NCI-H69 (cell line): Measurements from ENCODE around the gene PAM.

Source experiments
- DNase-seq: peaks from one replicate; lab custom pipeline; 2025; lab: John Stamatoyannopoulos, UW

Gene PAM

DNA sequence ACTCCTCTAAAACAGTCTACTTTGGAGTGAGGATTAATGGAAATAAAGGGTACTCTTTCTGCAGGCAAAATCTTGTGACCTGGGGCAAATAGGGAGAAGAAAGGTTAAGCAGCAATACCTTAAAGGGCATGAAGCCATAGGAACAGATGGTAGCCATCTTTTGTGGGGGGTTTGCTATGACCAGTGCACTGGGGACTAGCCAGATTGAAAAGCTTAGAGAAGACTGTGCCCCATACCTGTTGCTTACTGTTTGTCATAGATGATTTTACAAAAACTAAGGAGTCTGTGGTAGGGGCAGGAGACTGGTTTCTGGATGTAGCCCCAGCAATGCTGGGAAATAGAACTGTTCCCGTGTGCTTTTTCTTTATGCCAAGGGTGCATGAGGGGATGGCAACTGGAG is 58.6 kb downstream of the PAM start:
- DNase-seq, result peak; percentile 69

DNA sequence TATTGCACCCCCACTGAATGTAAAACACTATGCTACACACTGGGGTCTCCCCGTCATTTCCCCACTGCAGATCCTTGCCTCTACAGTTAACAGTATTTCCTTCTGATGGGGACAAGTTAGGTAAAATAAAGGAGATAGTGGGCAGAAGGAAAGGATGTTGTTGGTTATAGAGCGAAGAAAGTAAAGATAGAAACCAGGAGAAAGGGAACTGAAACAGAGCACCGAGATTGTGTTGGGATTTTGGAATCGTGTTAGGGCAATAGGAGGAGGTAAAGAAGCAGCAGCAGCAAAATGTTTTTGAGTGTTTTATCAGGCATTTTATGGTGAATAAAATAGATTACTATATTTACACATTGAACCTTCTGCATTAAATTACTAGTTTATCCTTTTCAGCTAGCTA is 60.0 kb downstream of the PAM start:
- DNase-seq, result no peak

GRCh38 chr5:102815540-102816332 is 60.6 kb downstream of the PAM start:
- peak; percentile 65 for DNase-seq

DNA sequence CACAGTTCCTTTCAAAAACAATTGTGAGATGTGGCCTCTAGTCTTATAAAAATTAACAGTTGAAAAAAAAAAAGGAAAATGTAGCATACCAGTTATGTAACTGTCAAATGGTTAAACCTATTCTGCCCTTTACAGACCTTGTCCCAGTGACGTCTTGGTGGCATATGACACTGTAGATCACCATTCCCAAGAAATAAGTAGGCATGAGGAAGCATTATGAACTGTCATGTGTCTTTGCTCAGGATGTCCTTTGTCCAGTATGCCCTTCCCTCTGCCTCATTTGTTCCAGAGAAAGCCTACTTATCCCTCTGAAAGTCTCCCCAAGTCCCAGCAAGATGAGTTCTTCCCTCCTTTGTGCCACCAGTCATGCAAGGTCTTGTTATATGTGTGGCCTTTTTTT is 63.2 kb downstream of the PAM start:
- peak; percentile 40 for DNase-seq

DNA sequence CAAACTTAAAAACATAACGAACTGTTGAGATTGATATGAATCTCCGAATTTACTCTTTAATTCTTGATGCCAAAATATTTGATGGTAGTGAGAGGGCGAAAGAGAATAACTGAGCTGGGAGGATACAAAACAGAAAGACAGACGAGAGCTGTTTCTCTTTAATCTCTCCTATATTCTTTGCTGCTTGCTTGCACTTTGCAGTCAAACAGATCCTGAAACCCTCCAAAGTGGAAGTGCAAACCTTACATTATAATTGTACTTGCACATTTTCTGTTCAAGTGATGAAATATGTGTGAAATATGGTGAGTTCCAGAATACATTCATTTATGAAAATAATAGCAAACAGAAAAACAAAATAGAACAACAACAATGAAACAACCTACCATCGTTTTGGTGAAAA is 63.8 kb downstream of the PAM start:
- DNase-seq, result no peak

- peak; percentile 85 for DNase-seq
Measured at GRCh38 chr5:102819634-102820033, 64.5 kb downstream of the PAM start.

GRCh38 chr5:102823441-102823874 is 68.4 kb downstream of the PAM start:
- peak; percentile 70 for DNase-seq

GRCh38 chr5:102826629-102827028 is 71.5 kb downstream of the PAM start:
- no peak for DNase-seq

DNA sequence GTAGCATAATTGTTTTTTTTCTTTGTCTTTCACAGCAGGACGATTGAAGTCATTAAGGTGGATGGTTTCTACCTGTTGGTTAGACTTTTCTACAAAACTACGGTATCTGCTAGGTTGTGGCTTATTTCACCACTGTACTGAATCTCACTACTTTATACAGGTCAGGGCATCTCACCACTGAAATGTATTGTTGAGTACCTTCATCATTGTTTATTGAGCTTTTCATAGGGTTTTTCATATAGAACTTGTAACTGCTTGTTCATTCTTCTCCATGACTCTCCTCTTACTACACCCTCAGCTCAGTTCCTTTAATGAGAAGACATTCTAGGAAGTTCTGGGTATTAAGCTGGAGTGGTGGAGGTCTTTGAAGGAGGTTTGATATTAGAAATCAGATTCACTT is 75.1 kb downstream of the PAM start:
- no peak for DNase-seq

GRCh38 chr5:102832445-102832844 is 77.3 kb downstream of the PAM start:
- DNase-seq, result no peak

DNA sequence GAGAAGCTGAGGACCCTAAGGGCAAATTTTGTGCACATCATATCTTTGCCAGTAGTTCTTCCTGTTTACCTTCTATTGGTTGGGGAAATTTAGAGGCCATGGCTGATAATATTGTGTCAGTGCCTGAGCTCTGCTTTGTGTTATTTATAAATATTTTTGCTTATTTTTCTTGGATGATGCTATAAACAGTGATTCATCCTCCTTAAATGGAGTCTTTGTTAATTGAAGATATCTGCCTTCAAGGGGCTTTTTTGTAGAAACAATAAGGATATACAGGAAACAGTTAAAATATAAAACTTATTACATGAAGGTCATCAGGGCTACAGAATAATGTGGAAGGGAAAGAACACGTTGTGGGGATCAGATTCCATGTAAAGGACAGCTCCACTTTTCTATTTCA is 78.0 kb downstream of the PAM start:
- DNase-seq, result no peak

GRCh38 chr5:102834438-102834964 is 79.4 kb downstream of the PAM start:
- peak; percentile 60 for DNase-seq

DNA sequence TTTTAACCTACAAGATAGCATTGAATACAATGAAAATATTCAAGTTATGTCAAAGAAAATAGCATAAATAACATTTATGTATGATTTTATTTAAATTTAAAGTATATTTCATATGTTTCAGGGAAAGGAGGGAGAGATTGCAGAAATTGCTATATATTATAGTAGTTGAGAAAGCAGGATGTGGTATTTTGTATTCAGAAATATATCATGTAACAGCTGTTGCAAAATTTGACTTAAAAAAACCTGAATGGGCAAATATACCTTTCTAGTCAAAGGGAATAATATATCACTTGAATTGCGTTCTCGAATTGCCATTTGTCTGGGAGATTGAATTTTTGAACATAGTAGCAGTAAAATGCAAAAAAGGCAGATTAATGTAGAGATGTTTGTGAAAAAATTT is 80.6 kb downstream of the PAM start:
- no peak for DNase-seq

DNA sequence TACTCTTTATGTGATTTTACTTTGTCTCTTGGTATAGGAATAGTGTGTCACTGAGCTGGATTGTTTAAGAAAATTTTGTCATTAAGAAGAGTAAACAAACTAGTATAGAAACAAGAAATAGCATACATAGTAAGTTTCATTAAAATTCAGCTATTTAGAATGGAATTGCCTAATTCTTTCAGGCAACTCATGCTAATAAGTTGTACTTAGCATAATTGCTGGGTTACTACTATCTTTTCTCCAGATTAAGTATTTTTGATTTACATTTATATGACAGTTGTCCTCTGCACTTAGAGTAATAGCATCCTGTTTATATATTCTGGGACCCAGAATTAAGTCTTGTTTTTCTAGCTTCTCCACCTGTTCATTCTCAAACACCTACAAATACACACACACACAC is 85.9 kb downstream of the PAM start:
- no peak for DNase-seq

GRCh38 chr5:102843997-102844396 is 88.9 kb downstream of the PAM start:
- no peak for DNase-seq

DNA sequence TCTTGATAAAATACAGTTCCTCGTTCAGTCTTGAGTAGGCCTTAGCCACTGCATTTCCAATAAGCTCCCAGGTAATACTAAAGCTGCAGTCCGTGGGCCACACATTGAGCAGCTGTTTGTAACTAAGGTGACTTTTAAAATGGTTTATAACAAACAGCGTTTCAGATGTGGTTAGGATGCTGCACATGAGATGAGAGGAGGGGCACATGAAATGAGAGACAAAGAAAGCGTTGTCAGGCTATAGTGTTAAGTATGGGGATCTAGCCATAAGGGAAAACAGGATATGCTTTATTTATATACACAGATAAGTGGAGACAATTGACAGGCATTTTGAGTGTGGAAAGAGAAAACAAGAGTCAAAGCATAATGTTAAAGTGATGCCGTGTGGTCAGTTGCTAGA is 89.9 kb downstream of the PAM start:
- DNase-seq, result no peak

GRCh38 chr5:102850503-102850902 is 95.4 kb downstream of the PAM start:
- DNase-seq, result no peak

GRCh38 chr5:102853680-102854079 is 98.6 kb downstream of the PAM start:
- no peak for DNase-seq

- DNase-seq, result no peak
Measured at GRCh38 chr5:102855681-102856388, 100.7 kb downstream of the PAM start.

GRCh38 chr5:102856389-102856777 is 101.3 kb downstream of the PAM start:
- DNase-seq, result no peak

DNA sequence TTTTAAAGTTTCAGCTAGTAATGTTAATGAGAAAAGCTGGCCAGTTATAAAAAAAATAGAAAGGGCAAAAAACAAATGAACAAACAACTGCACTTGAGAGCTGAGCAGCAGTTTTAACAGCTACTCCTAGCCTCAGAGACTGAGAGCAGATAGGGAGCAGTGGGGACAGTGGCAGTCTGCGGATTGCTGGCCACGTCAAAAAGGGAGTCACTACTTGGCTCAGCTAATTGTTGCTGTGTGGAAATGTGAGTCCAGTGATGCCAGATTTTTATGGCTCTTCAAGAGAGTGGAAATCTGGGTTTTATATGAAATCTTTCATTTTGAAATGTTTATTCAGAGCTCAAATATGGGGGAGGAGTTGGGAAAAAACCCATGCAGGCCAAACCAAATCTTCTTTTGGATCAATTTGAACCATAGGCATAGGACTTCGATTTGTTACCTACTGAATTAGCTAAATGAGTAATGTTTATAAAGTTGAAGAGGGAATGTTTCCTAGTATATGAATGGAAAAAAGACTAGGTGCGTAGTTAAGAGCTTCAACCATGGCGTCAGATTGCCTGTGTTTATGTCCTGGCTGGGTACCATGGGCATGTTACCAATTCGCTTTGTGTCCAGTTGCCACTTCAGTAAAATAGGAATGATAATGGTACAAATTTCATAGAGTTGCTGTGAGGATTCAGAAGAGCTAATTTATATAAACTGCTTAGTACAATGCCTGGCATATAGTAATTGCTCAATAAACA is 102.1 kb downstream of the PAM start:
- DNase-seq, result no peak

GRCh38 chr5:102858221-102858620 is 103.1 kb downstream of the PAM start:
- DNase-seq, result peak; percentile 60

DNA sequence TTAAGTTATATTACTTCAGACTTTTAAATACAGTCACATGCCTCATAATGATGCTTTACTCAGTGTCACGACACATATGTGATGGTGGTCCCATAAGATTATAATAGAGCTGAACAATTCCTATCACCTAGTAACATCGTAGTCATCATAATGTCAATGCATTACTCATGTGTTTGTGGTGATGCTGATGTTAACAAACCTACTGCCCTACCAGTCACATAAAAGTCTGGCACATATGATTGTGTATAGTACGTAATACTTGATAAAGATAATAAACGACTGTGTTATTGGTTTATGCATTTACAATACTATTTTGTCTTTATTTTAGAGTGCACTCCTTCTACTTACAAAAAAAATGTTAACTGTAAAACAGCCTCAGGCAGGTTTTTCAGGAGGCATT is 103.7 kb downstream of the PAM start:
- DNase-seq, result no peak
